GM18498 (cell line): ENCODE results near the gene TTC3.
"Not testable (repeated sequence)": the region's sequence is repeated elsewhere in the genome, so short reads cannot be mapped to it uniquely, and the experiment has no call there.

Source experiments
- ATAC-seq: cut with Tn5 transposase; IDR thresholded peaks from one replicate; pipeline ENCODE4 v1.9.1; 2021; ENCODE audit warnings: mild to moderate bottlenecking, moderate library complexity; ENCODE audit not compliant: unreplicated experiment

Gene TTC3

GRCh38 chr21:37093977-37094376 is 20.9 kb downstream of the TTC3 start:
- no peak for ATAC-seq

GRCh38 chr21:37095821-37096220 is 22.8 kb downstream of the TTC3 start:
- no peak for ATAC-seq

GRCh38 chr21:37098751-37099150 is 25.7 kb downstream of the TTC3 start:
- ATAC-seq, result no peak

- no peak for ATAC-seq
These were observed 27.3 kb downstream of the TTC3 start for GRCh38 chr21:37100316-37100715.

- no peak for ATAC-seq
These were observed 28.3 kb downstream of the TTC3 start for GRCh38 chr21:37101384-37101783.

- not testable (repeated sequence) for ATAC-seq
These were observed 29.7 kb downstream of the TTC3 start for GRCh38 chr21:37102746-37103145.

GRCh38 chr21:37106998-37107397 is 33.9 kb downstream of the TTC3 start:
- no peak for ATAC-seq

- not testable (repeated sequence) for ATAC-seq
These were observed 38.0 kb downstream of the TTC3 start for GRCh38 chr21:37111029-37111428.

GRCh38 chr21:37114301-37114700 is 41.2 kb downstream of the TTC3 start:
- ATAC-seq, result not testable (repeated sequence)

GRCh38 chr21:37116459-37116858 is 43.4 kb downstream of the TTC3 start:
- ATAC-seq, result not testable (repeated sequence)

- ATAC-seq, result no peak
These were observed 44.1 kb downstream of the TTC3 start for GRCh38 chr21:37117204-37117603.

- no peak for ATAC-seq
These were observed 45.3 kb downstream of the TTC3 start for GRCh38 chr21:37118187-37118826.

GRCh38 chr21:37119421-37120218 is 46.6 kb downstream of the TTC3 start:
- ATAC-seq, result no peak

- no peak for ATAC-seq
These were observed 55.0 kb downstream of the TTC3 start for GRCh38 chr21:37128076-37128475.

- ATAC-seq, result no peak
These were observed 57.9 kb downstream of the TTC3 start for GRCh38 chr21:37130971-37131370.

- ATAC-seq, result no peak
These were observed 63.2 kb downstream of the TTC3 start for GRCh38 chr21:37136261-37136660.

GRCh38 chr21:37136744-37137143 is 63.7 kb downstream of the TTC3 start:
- ATAC-seq, result no peak

- no peak for ATAC-seq
These were observed 66.1 kb downstream of the TTC3 start for GRCh38 chr21:37139154-37139553.

GRCh38 chr21:37139902-37140301 is 66.8 kb downstream of the TTC3 start:
- ATAC-seq, result no peak

- ATAC-seq, result not testable (repeated sequence)
These were observed 70.3 kb downstream of the TTC3 start for GRCh38 chr21:37143392-37143791.

- ATAC-seq, result no peak
These were observed 72.6 kb downstream of the TTC3 start for GRCh38 chr21:37145635-37146111.
